Measurements from ENCODE around the gene RUFY4.

DNA sequence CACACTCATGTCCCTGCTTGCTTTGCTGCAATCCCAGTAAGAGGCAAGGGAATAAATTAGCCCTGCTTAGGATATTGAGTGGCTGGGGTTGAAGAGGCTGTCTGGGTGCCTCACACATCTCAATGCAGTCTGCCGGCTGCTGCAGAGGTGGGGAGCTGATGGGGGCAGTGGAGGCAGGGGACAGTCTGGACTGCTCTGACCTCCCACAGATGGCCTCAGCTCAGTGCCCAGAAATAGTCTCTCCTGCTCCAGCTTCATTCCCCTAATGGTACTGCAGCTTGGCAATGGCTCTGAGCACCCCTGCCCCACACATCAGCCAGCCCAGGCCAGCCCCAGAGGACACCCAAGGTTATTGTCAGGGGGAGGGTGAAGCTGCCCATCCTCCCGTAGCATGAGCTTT, 44.7 kb upstream of the RUFY4 start:
- TF ChIP-seq, protein P1, sequence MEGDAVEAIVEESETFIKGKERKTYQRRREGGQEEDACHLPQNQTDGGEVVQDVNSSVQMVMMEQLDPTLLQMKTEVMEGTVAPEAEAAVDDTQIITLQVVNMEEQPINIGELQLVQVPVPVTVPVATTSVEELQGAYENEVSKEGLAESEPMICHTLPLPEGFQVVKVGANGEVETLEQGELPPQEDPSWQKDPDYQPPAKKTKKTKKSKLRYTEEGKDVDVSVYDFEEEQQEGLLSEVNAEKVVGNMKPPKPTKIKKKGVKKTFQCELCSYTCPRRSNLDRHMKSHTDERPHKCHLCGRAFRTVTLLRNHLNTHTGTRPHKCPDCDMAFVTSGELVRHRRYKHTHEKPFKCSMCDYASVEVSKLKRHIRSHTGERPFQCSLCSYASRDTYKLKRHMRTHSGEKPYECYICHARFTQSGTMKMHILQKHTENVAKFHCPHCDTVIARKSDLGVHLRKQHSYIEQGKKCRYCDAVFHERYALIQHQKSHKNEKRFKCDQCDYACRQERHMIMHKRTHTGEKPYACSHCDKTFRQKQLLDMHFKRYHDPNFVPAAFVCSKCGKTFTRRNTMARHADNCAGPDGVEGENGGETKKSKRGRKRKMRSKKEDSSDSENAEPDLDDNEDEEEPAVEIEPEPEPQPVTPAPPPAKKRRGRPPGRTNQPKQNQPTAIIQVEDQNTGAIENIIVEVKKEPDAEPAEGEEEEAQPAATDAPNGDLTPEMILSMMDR (IDR thresholded peaks at IDR 0.05; ENCODE audit: low read depth, low read length) = no peak
- no peak for TF ChIP-seq EZH2phosphoT487 (IDR thresholded peaks at IDR 0.05; ENCODE audit: low read depth)

Data from OCI-LY3 (cell line).